Endothelial cell of umbilical vein (primary cell): ENCODE results near the gene RANBP6. TPM values are rescaled to one million over a fixed set of nuclear protein-coding genes. Genes with fewer than 3 reads are reported as not detected.

Experiments used
- BruUV-seq: library from RNA; stranded (reverse); fragments of 400-500 nt; replicated peaks from 2 replicates; lab custom pipeline; 2021; lab: Mats Ljungman, UMichigan
- CTCF ChIA-PET: fragments of 300-600, 350-600 bp; sonication (Branson Sonifier 250); formaldehyde crosslinking; loops from one replicate; lab custom pipeline; 2021; ENCODE audit warnings: antibody characterized with exemption, inconsistent platforms; lab: Charles Lee
- POLR2A ChIA-PET: fragments of 300-600, 350-600 bp; sonication (Branson Sonifier 250); formaldehyde crosslinking; loops from one replicate; lab custom pipeline; 2021; ENCODE audit warnings: antibody characterized with exemption, inconsistent platforms; lab: Charles Lee
- DNase-seq: peaks from one replicate; pipeline ENCODE4 v3.0.0-alpha.2; 2011; ENCODE audit warnings: low read depth, low spot score
- FAIRE-seq: peaks from 2 replicates; lab custom pipeline; 2011; peaks lifted over from hg19 to GRCh38; lab: Jason Lieb, UNC
- H2AFZ ChIP-seq: 2 replicates; pipeline ENCODE4 v1.6.0; 2012; ENCODE audit warnings: low read depth, low read length, control low read depth, inconsistent platforms
- H3K27ac ChIP-seq: 2 replicates; pipeline ENCODE4 v1.5.1; 2011; ENCODE audit warnings: low read depth, mild to moderate bottlenecking, control low read depth, low read length, moderate library complexity; ENCODE audit not compliant: insufficient read depth
- H3K27me3 ChIP-seq, 2 experiments: 2 replicates each; pipeline versions ENCODE4 v1.6.0 to v1.6.1; 2011; ENCODE audit warnings: low read length in 2 of 2, mixed read lengths in 1 of 2; ENCODE audit not compliant: control insufficient read depth in 2 of 2, insufficient read depth in 2 of 2
- H3K36me3 ChIP-seq, 2 experiments: 2 replicates in 1 of 2; 3 replicates in 1 of 2; pipeline ENCODE4 v1.5.1; 2011; ENCODE audit warnings: low read length in 2 of 2, mild to moderate bottlenecking in 1 of 2, moderate library complexity in 1 of 2; ENCODE audit not compliant: control insufficient read depth in 2 of 2, insufficient read depth in 2 of 2; ENCODE audit errors: extremely low read depth in 1 of 2
- H3K4me1 ChIP-seq: 3 replicates; pipeline ENCODE4 v1.5.1; 2011; ENCODE audit warnings: mild to moderate bottlenecking, low read length; ENCODE audit not compliant: control insufficient read depth, insufficient read depth; ENCODE audit errors: extremely low read depth
- H3K4me2 ChIP-seq: 2 replicates; pipeline ENCODE4 v1.6.1; 2011; ENCODE audit warnings: low read length, control low read depth, mixed read lengths; ENCODE audit not compliant: insufficient read depth
- H3K4me3 ChIP-seq, 3 experiments: fragments of 200-600 bp in 1 of 3; sonication (generic), shearing (Covaris generic) in 1 of 3; replicated peaks in 1 of 3; 2 replicates each; pipeline ENCODE4 v1.5.1; 2011 to 2016; ENCODE audit warnings: control low read depth in 3 of 3, low read length in 3 of 3, mild to moderate bottlenecking in 2 of 3, inconsistent platforms in 1 of 3, low read depth in 1 of 3, moderate library complexity in 1 of 3; ENCODE audit not compliant: insufficient read depth in 1 of 3
- H3K79me2 ChIP-seq: 2 replicates; pipeline ENCODE4 v1.6.0; 2012; ENCODE audit warnings: low read length, inconsistent platforms; ENCODE audit not compliant: control insufficient read depth, insufficient read depth
- H3K9ac ChIP-seq: replicated peaks from 2 replicates; pipeline ENCODE3; 2011; ENCODE audit warnings: low read length, control low read depth; ENCODE audit not compliant: insufficient read depth; ENCODE audit errors: extremely low read depth
- H3K9me1 ChIP-seq: replicated peaks from 3 replicates; pipeline ENCODE4 v1.6.0; 2011; ENCODE audit warnings: mild to moderate bottlenecking, low read length; ENCODE audit not compliant: control insufficient read depth, insufficient read depth; ENCODE audit errors: extremely low read depth
- H3K9me3 ChIP-seq: replicated peaks from 2 replicates; pipeline ENCODE4 v1.5.1; 2012; ENCODE audit warnings: low read length, inconsistent platforms; ENCODE audit not compliant: control insufficient read depth, insufficient read depth
- H4K20me1 ChIP-seq: replicated peaks from 2 replicates; pipeline ENCODE3; 2011; ENCODE audit warnings: mild to moderate bottlenecking, low read length; ENCODE audit not compliant: control insufficient read depth, insufficient read depth; ENCODE audit errors: extremely low read depth
- EZH2 ChIP-seq: IDR thresholded peaks from 2 replicates; pipeline ENCODE4 v1.6.1; 2012; ENCODE audit warnings: borderline replicate concordance, low read depth, mild to moderate bottlenecking, moderate library complexity, low read length, inconsistent platforms; ENCODE audit not compliant: severe bottlenecking
- FOS ChIP-seq: IDR thresholded peaks from 2 replicates; pipeline ENCODE4 v1.6.1; 2011; ENCODE audit warnings: mild to moderate bottlenecking, low read length, moderate library complexity, borderline replicate concordance; ENCODE audit not compliant: insufficient read depth
- GATA2 ChIP-seq: IDR thresholded peaks from 2 replicates; pipeline ENCODE4 v1.7.0; 2011; ENCODE audit warnings: low read depth, mild to moderate bottlenecking, moderate library complexity, mixed read lengths, low read length; ENCODE audit not compliant: insufficient read length, insufficient read depth
- JUN ChIP-seq: IDR thresholded peaks from 2 replicates; pipeline ENCODE4 v1.6.1; 2011; ENCODE audit warnings: borderline replicate concordance, low read depth; ENCODE audit not compliant: insufficient read length, insufficient read depth
- MYC ChIP-seq: IDR thresholded peaks from one replicate; pipeline ENCODE4 v1.6.1; 2011; ENCODE audit warnings: mild to moderate bottlenecking, low read depth, low read length
- POLR2A ChIP-seq: IDR thresholded peaks from 2 replicates; pipeline ENCODE4 v1.6.1; 2012; ENCODE audit warnings: low read depth, mild to moderate bottlenecking, control low read depth, low read length
- POLR2AphosphoS5 ChIP-seq: IDR thresholded peaks from 2 replicates; pipeline ENCODE4 v1.6.1; 2012; ENCODE audit warnings: low read depth, mild to moderate bottlenecking, control low read depth, low read length, moderate library complexity; ENCODE audit not compliant: insufficient read depth
- dilution Hi-C: fragments of 300-500 bp; cut with MboI; formaldehyde crosslinking; loops from one replicate; pipeline ENCODE4 v1.15.0; 2019; ENCODE audit warnings: low sequenced_read_pairs; ENCODE audit not compliant: extremely low pct_ligation_motif_present
- intact Hi-C: fragments of 100-400 bp; cut with micrococcal nuclease; formaldehyde crosslinking; loops from one replicate; pipeline ENCODE4 v1.10.0; 2022
- polyA plus RNA-seq, 4 experiments: library from polyadenylated mRNA; depleted of rRNA in 3 of 4; stranded (reverse) in 3 of 4; unstranded in 1 of 4; fragments of >200 nt; gene quantifications; 2 replicates each; pipeline versions ENCODE4 v1.2.1 to v1.2.3, GENCODE V29; 2011 to 2012; ENCODE audit warnings: missing spikeins in 1 of 4
- total RNA-seq: library from RNA; stranded (reverse); gene quantifications from 2 replicates; pipeline ENCODE4 v1.2.3, GENCODE V29; 2021
- TF ChIP-seq, protein P1 (sequence below): IDR thresholded peaks from 2 replicates; pipeline ENCODE4 v1.6.1; 2011; ENCODE audit not compliant: insufficient read depth, insufficient read length
- TF ChIP-seq, protein P2 (sequence below), 2 donors: IDR thresholded peaks; 1 replicate in 1 of 2; 2 replicates in 1 of 2; pipeline ENCODE4 v1.5.1; 2011; ENCODE audit warnings: low read length in 2 of 2, mild to moderate bottlenecking in 2 of 2, moderate library complexity in 2 of 2, control low read depth in 1 of 2, inconsistent platforms in 1 of 2, low read depth in 1 of 2; ENCODE audit not compliant: insufficient read depth in 1 of 2; ENCODE audit errors: extremely low read depth in 1 of 2

Gene RANBP6
- total and polyA plus RNA-seq, 2 donors (not counting 3 experiments of a cell fraction or from before 2014, with no cell fraction given): 5.3 to 20.9 TPM

DNA sequence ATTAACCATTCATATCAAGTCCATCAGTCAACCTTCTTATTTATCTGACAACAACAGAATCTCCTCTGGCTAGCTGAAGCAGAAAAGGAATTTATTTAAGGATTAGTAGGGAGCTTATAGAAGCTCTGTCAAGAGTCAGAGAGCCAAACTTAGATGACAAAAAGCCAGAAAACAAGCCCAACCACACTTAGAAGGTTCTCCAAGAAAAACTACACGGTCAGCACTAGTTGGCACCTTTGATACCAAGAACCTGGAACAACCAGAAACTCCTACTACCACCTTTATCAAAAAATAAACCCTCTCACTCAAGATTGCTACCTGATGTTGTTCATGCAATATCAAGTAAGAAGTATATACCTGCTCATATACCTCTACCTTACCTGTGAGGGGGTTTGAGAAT is 36.9 kb downstream of the RANBP6 start:
- no peak for FAIRE-seq
- POLR2A ChIA-PET: no interaction called here
- no TSS peak for BruUV-seq
- Histone ChIP-seq H3K4me1 (no peaks in the 10 kb centered on the region), H3K36me3 (peaks cover 0 to 2% of the 10 kb centered on the region in 2 experiments), H3K9ac (no peak overlapping the region), H3K4me2 (no peak overlapping the region), H3K27ac (no peak overlapping the region), H4K20me1 (no peaks in the 10 kb centered on the region), H2AFZ (no peak overlapping the region), H3K4me3 (no peak overlapping the region), H3K9me1 (no peaks in the 10 kb centered on the region), H3K9me3 (no peaks in the 10 kb centered on the region), H3K27me3 (no peaks in the 10 kb centered on the region), H3K79me2 (peaks cover 2% of the 10 kb centered on the region)
- intact Hi-C loops: no loop called here
- dilution Hi-C loops: no loop called here
- CTCF ChIA-PET: no interaction called here
- TF ChIP-seq EZH2 (no peak), POLR2A (no peak), FOS (no peak), MYC (no peak), GATA2 (no peak), JUN (no peak), POLR2AphosphoS5 (no peak)
- TF ChIP-seq, protein P1, sequence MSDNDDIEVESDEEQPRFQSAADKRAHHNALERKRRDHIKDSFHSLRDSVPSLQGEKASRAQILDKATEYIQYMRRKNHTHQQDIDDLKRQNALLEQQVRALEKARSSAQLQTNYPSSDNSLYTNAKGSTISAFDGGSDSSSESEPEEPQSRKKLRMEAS: no peak
- TF ChIP-seq, protein P2, sequence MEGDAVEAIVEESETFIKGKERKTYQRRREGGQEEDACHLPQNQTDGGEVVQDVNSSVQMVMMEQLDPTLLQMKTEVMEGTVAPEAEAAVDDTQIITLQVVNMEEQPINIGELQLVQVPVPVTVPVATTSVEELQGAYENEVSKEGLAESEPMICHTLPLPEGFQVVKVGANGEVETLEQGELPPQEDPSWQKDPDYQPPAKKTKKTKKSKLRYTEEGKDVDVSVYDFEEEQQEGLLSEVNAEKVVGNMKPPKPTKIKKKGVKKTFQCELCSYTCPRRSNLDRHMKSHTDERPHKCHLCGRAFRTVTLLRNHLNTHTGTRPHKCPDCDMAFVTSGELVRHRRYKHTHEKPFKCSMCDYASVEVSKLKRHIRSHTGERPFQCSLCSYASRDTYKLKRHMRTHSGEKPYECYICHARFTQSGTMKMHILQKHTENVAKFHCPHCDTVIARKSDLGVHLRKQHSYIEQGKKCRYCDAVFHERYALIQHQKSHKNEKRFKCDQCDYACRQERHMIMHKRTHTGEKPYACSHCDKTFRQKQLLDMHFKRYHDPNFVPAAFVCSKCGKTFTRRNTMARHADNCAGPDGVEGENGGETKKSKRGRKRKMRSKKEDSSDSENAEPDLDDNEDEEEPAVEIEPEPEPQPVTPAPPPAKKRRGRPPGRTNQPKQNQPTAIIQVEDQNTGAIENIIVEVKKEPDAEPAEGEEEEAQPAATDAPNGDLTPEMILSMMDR (IDR thresholded peaks at IDR 0.05; ENCODE audit: extremely low read depth in 1 of 2, insufficient read depth in 1 of 2, low read depth in 1 of 2, low read length in 2 of 2): no peak
- DNase-seq: no peak
